Vein endothelial cell (primary cell): ENCODE data around the gene TUG1. TPM values are rescaled to one million over a fixed set of nuclear protein-coding genes. Genes with fewer than 3 reads are reported as not detected.

ENCODE experiments used
- small RNA-seq: library from RNA; depleted of rRNA; stranded (forward); fragments of <200 nt; gene quantifications from one replicate; pipeline ENCODE3, GENCODE V24; 2012
- total RNA-seq: library from RNA; depleted of rRNA; stranded (reverse); fragments of >200 nt; gene quantifications from 2 replicates; pipeline ENCODE4 v1.2.3, GENCODE V29; 2012

The TUG1 gene
- total RNA-seq = 71.9 and 82.6 TPM in 2 replicates

GRCh38 chr22:30968924-30969531 lies at the start of gene TUG1:
TSS of gene TUG1 (plus strand) at chr22:30969265.

GRCh38 chr22:30968015-30968923 lies 796 bp upstream of the TUG1 start, which contains the start of gene MORC2:
TSS of gene MORC2 (minus strand) at chr22:30968774. CDS start at chr22:30967889, 885 bp downstream.

Small RNA genes lying within 50 kb of the gene (small RNA-seq; reads per million reads assigned to genes)
- not detected for gene RF01892

Other genes with a start within 250 kb of the TUG1 start
- 17.6 and 18.6 TPM in 2 replicates for gene MORC2, start 491 bp upstream of the TUG1 start, total RNA-seq
- 111 and 175 TPM in 2 replicates for gene SMTN, start 112.1 kb downstream of the TUG1 start, total RNA-seq
- 28.9 and 65.0 TPM in 2 replicates for gene SELENOM, start 138.3 kb downstream of the TUG1 start, total RNA-seq
- gene INPP5J, start 153.7 kb downstream of the TUG1 start, total RNA-seq = 0.19 and 0.33 TPM in 2 replicates
- 0.19 TPM in 1 of 2 replicates, not detected in the other for gene PLA2G3, start 171.2 kb downstream of the TUG1 start, total RNA-seq
- 32.7 and 32.8 TPM in 2 replicates for gene RNF185, start 190.9 kb downstream of the TUG1 start, total RNA-seq
- gene LIMK2, start 243.0 kb downstream of the TUG1 start, total RNA-seq = 81.3 and 103 TPM in 2 replicates